GM10266 (cell line): ENCODE data around the gene BRWD1.

ENCODE experiments used
- DNase-seq: peaks from one replicate; pipeline ENCODE4 v3.0.0; 2012; ENCODE audit errors: extremely low spot score
- CTCF ChIP-seq: IDR thresholded peaks from 2 replicates; pipeline ENCODE4 v1.5.1; 2012; ENCODE audit warnings: mild to moderate bottlenecking, low read depth; ENCODE audit not compliant: control insufficient read depth, insufficient read depth; ENCODE audit errors: missing control alignments

The BRWD1 gene

GRCh38 chr21:39281853-39282252 lies 31.6 kb downstream of the BRWD1 start:
- no peak for TF ChIP-seq CTCF
- DNase-seq, result no peak

- DNase-seq, result no peak
- TF ChIP-seq CTCF, result no peak
Measured at GRCh38 chr21:39281207-39281606, 32.2 kb downstream of the BRWD1 start.

GRCh38 chr21:39269620-39270019 lies 43.8 kb downstream of the BRWD1 start:
- no peak for DNase-seq
- TF ChIP-seq CTCF, result no peak

GRCh38 chr21:39265603-39266002 lies 47.8 kb downstream of the BRWD1 start:
- no peak for TF ChIP-seq CTCF
- no peak for DNase-seq

- no peak for TF ChIP-seq CTCF
- DNase-seq, result no peak
Measured at GRCh38 chr21:39263372-39263771, 50.1 kb downstream of the BRWD1 start.

- no peak for DNase-seq
- TF ChIP-seq CTCF, result no peak
Measured at GRCh38 chr21:39258207-39258606, 55.2 kb downstream of the BRWD1 start.

GRCh38 chr21:39251326-39251725 lies 62.1 kb downstream of the BRWD1 start:
- DNase-seq, result no peak
- TF ChIP-seq CTCF, result no peak
